Duodenal mucosa (tissue), 2 donors: Measurements from ENCODE around the gene ADCY5.

ENCODE experiments used
- H3K27ac ChIP-seq: one replicate; pipeline ENCODE4 v1.7.0; 2013; ENCODE audit warnings: low read depth, low read length
- H3K27me3 ChIP-seq, 2 donors: one replicate each; pipeline ENCODE4 v1.7.0; 2013; ENCODE audit warnings: low read length in 2 of 2, control low read depth in 1 of 2; ENCODE audit not compliant: insufficient read depth in 2 of 2, control insufficient read depth in 1 of 2
- H3K36me3 ChIP-seq, 2 donors: one replicate each; pipeline ENCODE4 v1.7.0; 2013; ENCODE audit warnings: low read length in 2 of 2, control low read depth in 1 of 2; ENCODE audit not compliant: insufficient read depth in 2 of 2, control insufficient read depth in 1 of 2
- H3K4me1 ChIP-seq, 2 donors: one replicate each; pipeline ENCODE4 v1.7.0; 2013; ENCODE audit warnings: low read length in 2 of 2, control low read depth in 1 of 2; ENCODE audit not compliant: insufficient read depth in 2 of 2, control insufficient read depth in 1 of 2
- H3K4me3 ChIP-seq, 2 donors: one replicate each; pipeline ENCODE4 v1.7.0; 2013; ENCODE audit warnings: low read length in 2 of 2, low read depth in 1 of 2
- H3K9ac ChIP-seq, 2 donors: one replicate each; pipeline ENCODE4 v1.7.0; 2013; ENCODE audit warnings: low read length in 2 of 2, low read depth in 1 of 2
- H3K9me3 ChIP-seq, 2 donors: one replicate each; pipeline ENCODE4 v1.7.0; 2013; ENCODE audit warnings: low read length in 2 of 2, control low read depth in 1 of 2; ENCODE audit not compliant: control insufficient read depth in 1 of 2

Gene ADCY5

DNA sequence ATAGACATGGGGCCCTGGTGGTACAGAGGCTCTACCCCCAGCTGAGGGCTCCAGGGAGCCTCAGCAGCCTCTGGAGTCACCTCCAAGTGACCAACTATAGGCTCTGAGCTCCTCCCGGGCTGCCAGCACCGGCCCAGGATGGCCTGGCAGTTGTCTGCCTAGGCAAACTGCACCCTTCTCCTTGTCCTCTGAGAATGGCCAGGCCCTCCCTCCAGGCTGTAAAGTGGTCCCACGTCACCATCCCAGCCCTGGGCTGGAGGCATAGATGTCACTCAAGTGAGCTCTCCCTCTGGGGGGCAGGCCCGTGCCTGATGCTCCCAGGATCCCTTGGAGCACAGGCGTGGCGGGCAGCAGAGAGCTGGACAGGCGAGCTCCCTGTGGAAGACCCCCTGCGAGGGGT lies 127.1 kb downstream of the ADCY5 start:
- Histone ChIP-seq H3K27me3 (peaks cover 0 to 4% of the 10 kb centered on the region in 2 donors), H3K9me3 (no peaks in the 10 kb centered on the region), H3K9ac (no peak overlapping the region), H3K27ac (no peak overlapping the region), H3K36me3 (no peaks in the 10 kb centered on the region), H3K4me3 (no peak overlapping the region), H3K4me1 (no peaks in the 10 kb centered on the region)

DNA sequence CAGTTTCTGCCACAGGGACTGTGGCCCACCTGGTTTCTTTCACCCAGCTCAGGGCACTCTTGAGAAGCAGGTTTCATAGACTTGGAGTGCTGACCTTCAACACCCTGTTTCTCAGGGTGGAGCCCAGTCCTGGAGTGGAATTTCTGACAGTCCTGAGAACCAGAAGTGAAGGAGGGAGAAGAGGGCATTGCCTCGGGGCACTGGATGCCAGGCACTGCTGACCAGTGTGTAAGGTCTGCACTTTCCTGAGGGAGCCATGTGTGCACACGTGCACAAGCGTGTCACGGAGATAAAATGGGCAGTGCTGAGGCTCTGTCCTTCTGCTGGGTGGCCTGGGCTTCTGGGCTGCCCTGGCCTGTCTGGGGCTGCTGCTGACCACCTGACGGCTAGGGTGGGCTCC lies 128.7 kb downstream of the ADCY5 start:
- no peaks in the 10 kb centered on the region for H3K9me3 ChIP-seq
- no peak overlapping the region for H3K4me3 ChIP-seq
- H3K36me3 ChIP-seq: no peaks in the 10 kb centered on the region
- H3K4me1 ChIP-seq: no peaks in the 10 kb centered on the region
- H3K27me3 ChIP-seq: peaks cover 0 to 4% of the 10 kb centered on the region in 2 donors
- no peak overlapping the region for H3K9ac ChIP-seq
- H3K27ac ChIP-seq: no peak overlapping the region

DNA sequence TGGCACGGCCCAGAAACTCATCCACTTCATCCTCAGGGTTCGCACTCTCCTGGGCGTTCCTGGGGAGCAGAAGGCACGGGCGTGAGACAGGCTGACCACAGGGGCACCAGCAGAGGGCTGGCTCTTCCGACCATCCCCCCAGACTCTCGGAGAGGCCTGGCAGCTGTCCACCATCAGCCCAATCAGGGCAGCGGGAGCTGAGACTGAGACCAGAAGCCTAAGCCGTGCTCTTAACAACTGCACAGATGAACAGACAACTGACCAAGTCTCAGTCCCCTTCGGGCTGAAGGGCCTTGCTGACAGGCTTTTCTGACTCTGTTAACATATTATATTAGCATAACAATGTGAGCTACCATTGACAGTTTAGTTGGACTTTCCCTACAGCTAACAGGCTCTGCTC lies 129.1 kb downstream of the ADCY5 start:
- Histone ChIP-seq H3K9ac (no peak overlapping the region), H3K27me3 (peaks cover 0 to 4% of the 10 kb centered on the region in 2 donors), H3K36me3 (no peaks in the 10 kb centered on the region), H3K27ac (no peak overlapping the region), H3K4me3 (no peak overlapping the region), H3K9me3 (no peaks in the 10 kb centered on the region), H3K4me1 (no peaks in the 10 kb centered on the region)

DNA sequence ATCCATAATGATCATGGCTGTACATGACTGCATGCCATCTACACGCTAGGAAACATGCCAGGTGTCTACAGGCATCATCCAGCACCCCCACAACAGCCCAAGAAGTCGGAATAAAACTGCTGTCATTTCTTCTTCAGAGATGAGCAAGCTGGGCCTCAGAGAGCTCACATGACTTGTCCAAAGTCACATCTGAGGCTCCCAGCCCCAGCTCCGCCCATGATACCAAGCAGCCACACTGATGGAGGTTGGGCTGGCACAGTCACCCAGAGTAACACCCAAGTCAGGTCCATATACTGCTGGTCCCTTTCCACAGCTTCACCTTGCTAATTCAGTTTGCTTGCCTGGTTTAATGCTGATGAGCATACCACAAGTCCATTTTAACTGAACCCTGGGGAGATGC lies 130.5 kb downstream of the ADCY5 start:
- no peaks in the 10 kb centered on the region for H3K9me3 ChIP-seq
- H3K27ac ChIP-seq: no peak overlapping the region
- H3K4me3 ChIP-seq: no peak overlapping the region
- H3K27me3 ChIP-seq: peaks cover 0 to 4% of the 10 kb centered on the region in 2 donors
- no peaks in the 10 kb centered on the region for H3K4me1 ChIP-seq
- H3K9ac ChIP-seq: no peak overlapping the region
- no peaks in the 10 kb centered on the region for H3K36me3 ChIP-seq

DNA sequence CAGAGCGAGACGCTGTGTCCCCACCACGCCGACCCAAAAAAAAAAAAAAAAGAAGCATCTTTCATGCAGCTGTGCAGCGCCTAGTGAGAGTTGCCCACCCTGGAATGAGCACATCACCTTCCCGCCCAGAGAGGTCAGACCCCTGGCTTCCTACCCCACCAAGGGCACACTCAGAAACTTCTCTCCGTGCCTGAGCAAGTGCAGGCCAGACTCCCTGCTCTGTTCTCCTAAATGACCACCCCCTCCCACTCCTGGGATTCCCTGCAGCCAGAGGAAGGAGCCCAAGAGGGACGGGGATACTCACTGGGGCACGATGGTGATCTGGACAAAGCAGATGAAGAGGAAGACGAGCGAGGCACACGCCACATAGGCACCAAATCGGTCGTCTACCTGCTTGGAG lies 131.2 kb downstream of the ADCY5 start:
- Histone ChIP-seq H3K4me1 (no peaks in the 10 kb centered on the region), H3K9ac (no peak overlapping the region), H3K27me3 (peaks cover 0 to 4% of the 10 kb centered on the region in 2 donors), H3K9me3 (no peaks in the 10 kb centered on the region), H3K27ac (no peak overlapping the region), H3K36me3 (no peaks in the 10 kb centered on the region), H3K4me3 (no peak overlapping the region)

DNA sequence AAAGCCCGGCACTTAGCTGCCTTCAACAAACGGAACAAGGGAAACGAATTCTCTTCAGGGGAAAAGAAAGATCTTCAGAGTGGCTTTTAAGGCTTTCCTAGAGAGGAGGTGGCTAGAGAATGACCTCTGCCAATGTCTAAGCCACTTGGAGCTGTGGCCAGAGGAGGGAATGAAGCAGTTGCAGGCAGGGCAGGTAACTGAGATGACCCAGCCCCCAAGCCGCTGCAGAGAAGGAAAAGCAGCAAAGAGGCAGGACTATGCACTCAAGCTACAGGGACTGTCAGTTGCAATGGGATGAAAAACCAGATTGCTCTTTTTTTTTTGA lies 133.7 kb downstream of the ADCY5 start:
- Histone ChIP-seq H3K27me3 (no peaks in the 10 kb centered on the region), H3K4me3 (no peak overlapping the region), H3K9ac (no peak overlapping the region), H3K36me3 (no peaks in the 10 kb centered on the region), H3K4me1 (no peaks in the 10 kb centered on the region), H3K27ac (no peak overlapping the region), H3K9me3 (no peaks in the 10 kb centered on the region)

DNA sequence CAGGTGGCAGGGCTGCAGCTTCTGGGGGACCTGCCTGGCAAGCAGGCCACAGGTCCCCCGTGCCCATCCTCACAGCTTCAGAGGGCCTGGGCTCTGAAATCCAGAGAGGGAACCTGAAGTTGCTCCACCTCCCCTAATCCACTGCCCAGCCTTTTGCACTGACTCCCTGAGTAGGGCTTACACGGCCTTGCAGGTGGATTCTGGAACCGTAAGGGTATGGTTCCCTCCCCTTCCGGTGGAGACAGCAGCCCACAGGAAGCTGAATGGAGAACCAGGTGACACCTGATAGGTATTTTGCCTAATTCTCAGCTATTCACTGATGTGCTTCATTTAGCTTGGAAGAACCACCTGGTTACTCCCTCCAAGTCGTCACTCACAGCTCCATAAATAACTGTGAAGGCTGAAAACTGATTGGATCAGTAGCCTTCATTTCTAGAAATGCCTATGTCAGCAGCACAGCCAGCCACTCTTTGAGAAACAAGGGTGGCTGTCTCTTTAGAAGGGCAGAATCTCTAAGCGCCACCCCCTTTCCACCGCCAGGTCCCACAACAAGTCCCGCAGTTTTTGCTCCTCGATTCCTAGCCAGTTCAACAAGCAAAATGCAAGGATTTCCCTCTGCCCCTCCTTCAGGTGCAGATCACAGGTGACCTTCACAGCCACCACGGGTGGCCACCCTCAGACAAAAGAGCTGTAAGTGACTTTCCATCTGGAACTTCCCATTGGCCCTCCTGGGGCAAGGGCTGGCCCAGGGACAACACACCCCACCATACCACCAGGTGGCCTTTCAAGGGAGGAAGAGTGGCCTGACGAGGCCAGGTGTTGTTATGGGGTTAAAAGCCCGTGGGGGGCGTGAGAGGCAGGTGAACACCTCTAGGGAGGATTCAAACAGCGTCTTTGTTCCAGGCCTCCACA lies 134.3 kb downstream of the ADCY5 start:
- Histone ChIP-seq H3K4me3 (no peak overlapping the region), H3K9ac (no peak overlapping the region), H3K27me3 (no peaks in the 10 kb centered on the region), H3K36me3 (no peaks in the 10 kb centered on the region), H3K4me1 (no peaks in the 10 kb centered on the region), H3K9me3 (no peaks in the 10 kb centered on the region), H3K27ac (no peak overlapping the region)

DNA sequence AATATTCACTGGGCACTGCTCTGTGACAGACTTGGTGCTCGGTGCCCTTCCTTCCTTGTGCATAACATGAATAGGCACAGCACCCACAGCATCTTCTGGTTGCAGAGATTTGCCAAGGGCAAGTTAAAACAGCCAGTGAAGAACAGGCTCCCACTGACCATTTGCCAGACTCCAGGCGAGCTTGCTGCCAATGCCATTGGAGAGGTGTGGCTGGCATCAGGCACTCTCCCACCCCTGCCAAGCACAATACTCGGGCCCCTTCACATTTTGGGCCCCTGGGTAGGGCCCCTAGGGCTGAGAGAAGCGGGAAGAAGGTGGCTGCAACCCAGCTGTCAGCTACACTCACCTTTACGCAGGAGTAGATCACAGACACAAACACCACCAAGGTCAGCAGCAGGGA lies 135.0 kb downstream of the ADCY5 start:
- Histone ChIP-seq H3K4me1 (no peaks in the 10 kb centered on the region), H3K27me3 (no peaks in the 10 kb centered on the region), H3K4me3 (no peak overlapping the region), H3K27ac (no peak overlapping the region), H3K9ac (no peak overlapping the region), H3K9me3 (no peaks in the 10 kb centered on the region), H3K36me3 (no peaks in the 10 kb centered on the region)

DNA sequence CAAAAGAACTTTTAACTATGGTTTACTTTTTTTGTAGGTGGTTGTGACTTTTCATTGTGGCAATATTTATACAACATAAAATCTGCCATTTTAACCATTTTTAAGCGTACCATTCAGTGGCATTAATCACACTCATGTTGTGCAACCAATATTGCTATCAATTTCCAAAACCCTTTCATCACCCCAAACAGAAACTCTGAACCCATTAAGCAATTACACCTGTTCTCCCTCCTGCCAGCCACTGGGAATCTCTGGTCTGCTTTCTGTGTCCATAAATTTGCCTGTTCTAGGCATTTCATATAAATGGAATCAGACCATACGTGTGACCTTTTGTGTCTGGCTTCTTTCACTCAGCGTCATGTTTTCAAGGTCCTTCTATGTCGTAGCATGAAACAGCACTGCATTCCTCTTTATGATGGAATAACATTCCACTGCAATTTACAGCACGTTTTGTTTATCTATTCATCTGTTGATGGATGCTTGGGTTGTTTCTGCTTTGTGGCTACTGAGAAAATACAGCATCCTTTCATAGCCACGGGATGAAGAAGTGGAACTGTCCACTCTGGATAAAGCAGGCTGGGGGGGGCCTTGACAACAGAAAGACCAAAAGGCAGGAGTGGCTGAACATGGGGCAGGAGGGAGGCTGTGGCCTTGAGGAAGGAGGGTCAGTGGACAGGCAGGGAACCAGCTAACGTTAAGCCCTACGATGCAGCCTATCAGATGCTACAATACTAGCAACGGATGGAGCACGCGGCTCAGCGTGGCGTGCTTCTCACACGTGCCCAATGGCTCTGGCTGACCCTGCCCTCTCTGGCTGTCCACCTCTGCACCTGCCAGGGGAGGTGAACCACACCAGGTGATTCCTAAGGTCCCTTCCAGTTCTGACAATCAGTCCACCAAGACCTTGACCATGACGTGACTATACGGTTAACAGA lies 136.3 kb downstream of the ADCY5 start:
- Histone ChIP-seq H3K4me1 (no peaks in the 10 kb centered on the region), H3K36me3 (no peaks in the 10 kb centered on the region), H3K9ac (no peak overlapping the region), H3K4me3 (no peak overlapping the region), H3K27ac (no peak overlapping the region), H3K9me3 (no peaks in the 10 kb centered on the region), H3K27me3 (no peaks in the 10 kb centered on the region)

DNA sequence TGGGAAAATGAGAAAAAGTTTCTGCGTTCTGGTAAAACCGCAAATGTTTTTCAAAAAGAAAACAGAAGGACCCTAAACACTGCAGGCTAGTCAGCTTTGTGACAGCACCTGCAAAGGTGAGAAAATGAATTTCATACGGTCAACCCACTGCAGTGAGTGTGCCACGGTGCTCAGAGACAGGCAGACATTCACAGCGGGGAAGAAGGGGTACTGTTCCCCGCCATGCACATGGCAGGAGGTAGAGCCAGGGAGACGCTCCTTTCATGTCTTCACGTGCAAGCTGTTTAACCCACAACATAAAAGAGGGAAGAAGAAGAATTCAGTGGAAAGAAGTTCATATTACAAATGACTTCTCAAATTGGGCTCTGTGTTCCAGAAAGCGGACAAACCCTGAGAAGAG lies 137.7 kb downstream of the ADCY5 start:
- Histone ChIP-seq H3K27me3 (no peaks in the 10 kb centered on the region), H3K4me3 (no peak overlapping the region), H3K36me3 (no peaks in the 10 kb centered on the region), H3K9me3 (no peaks in the 10 kb centered on the region), H3K9ac (no peak overlapping the region), H3K4me1 (no peaks in the 10 kb centered on the region), H3K27ac (no peak overlapping the region)
